ENCODE results near the gene TUBB.

TUBB gene

GRCh38 chr6:30743099-30744053 lies 23.2 kb downstream of the TUBB start (continued):
- TF ChIP-seq ZNF692 (tag by site-specific recombination; IDR thresholded peaks at IDR 0.05) (no peak), ZNF560 (tag by site-specific recombination; IDR thresholded peaks at IDR 0.05; ENCODE audit: borderline replicate concordance) (no peak), ZNF677 (tag by site-specific recombination; IDR thresholded peaks at IDR 0.05) (no peak), PRDM10 (tag by site-specific recombination; IDR thresholded peaks at IDR 0.05) (peak; percentile 71; the same call in 1 of the 2 replicates), ZNF133 (tag by site-specific recombination; IDR thresholded peaks at IDR 0.05) (no peak), KLF16 (tag by site-specific recombination; IDR thresholded peaks at IDR 0.05) (no peak), ZNF843 (tag by site-specific recombination; IDR thresholded peaks at IDR 0.05) (no peak; the same call in 1 of the 2 replicates), ZBTB49 (tag by site-specific recombination; IDR thresholded peaks at IDR 0.05; ENCODE audit: low read depth) (no peak), ZNF184 (tag by site-specific recombination; IDR thresholded peaks at IDR 0.05) (no peak), RBAK (tag by site-specific recombination; IDR thresholded peaks at IDR 0.05) (no peak), GLIS2 (tag by site-specific recombination; IDR thresholded peaks at IDR 0.05) (no peak; the same call in 1 of the 2 replicates), ZNF335 (tag by site-specific recombination; conservative IDR thresholded peaks at IDR 0.05) (peak; percentile 44), ZNF555 (tag by site-specific recombination; conservative IDR thresholded peaks at IDR 0.05) (no peak), ZNF311 (tag by site-specific recombination; IDR thresholded peaks at IDR 0.05; ENCODE audit: borderline replicate concordance) (no peak), ZSCAN5A (tag by site-specific recombination; IDR thresholded peaks at IDR 0.05) (0 out of 2 replicates have a peak, but pooled peaks have one; percentile 3), ZNF366 (tag by site-specific recombination; conservative IDR thresholded peaks at IDR 0.05) (peak; percentile 89), ZNF792 (tag by site-specific recombination; IDR thresholded peaks at IDR 0.05) (no peak), ZFHX2 (tag by site-specific recombination; conservative IDR thresholded peaks at IDR 0.05) (no peak), ZNF292 (tag by site-specific recombination; IDR thresholded peaks at IDR 0.05; ENCODE audit: borderline replicate concordance, low read depth) (no peak), ZNF514 (tag by site-specific recombination; IDR thresholded peaks at IDR 0.05) (no peak), ZNF580 (tag by site-specific recombination; IDR thresholded peaks at IDR 0.05) (no peak), ZSCAN16 (tag by site-specific recombination; IDR thresholded peaks at IDR 0.05) (no peak), ZNF398 (tag by site-specific recombination; IDR thresholded peaks at IDR 0.05) (peak; percentile 66), ZNF112 (tag by site-specific recombination; IDR thresholded peaks at IDR 0.05) (no peak), HOXC10 (CRISPR knock-in tag; IDR thresholded peaks at IDR 0.05) (0 out of 2 replicates have a peak, but pooled peaks have one; percentile 11), ZNF146 (tag by site-specific recombination; IDR thresholded peaks at IDR 0.05) (no peak), ZNF157 (tag by site-specific recombination; IDR thresholded peaks at IDR 0.05) (no peak), ZNF248 (tag by site-specific recombination; IDR thresholded peaks at IDR 0.05) (no peak), ZNF544 (tag by site-specific recombination; IDR thresholded peaks at IDR 0.05) (no peak)
